GM19324 (cell line): ENCODE measurements around the gene PPP1R36.
A peak's percentile ranks its signal among the peaks of the same experiment; 100 is the strongest.

ENCODE experiments used
- ATAC-seq: cut with Tn5 transposase; IDR thresholded peaks from one replicate; pipeline ENCODE4 v1.9.1; 2021; ENCODE audit warnings: mild to moderate bottlenecking, moderate library complexity; ENCODE audit not compliant: unreplicated experiment, low FRiP score

Gene PPP1R36, protein sequence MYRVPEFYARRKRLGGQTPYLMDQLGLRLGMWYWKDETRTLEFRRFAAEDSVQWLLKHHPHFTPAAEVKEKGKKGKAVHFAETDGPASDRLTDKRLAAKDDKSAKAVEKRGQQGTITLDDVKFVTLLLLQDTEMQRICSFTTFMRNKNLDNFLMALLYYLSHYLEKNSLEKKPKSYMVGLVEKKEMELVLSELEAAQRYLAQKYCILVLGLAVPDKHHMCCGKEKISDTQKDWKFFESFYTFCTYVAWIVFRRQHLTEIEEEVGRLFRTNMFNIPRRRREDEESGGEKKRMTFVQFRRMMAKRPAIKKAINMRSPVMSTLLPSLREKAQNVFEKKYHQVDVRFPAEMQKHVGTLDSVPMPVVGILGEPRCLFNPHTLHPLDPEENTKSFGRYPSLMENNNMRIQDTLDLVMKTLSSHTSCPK

DNA sequence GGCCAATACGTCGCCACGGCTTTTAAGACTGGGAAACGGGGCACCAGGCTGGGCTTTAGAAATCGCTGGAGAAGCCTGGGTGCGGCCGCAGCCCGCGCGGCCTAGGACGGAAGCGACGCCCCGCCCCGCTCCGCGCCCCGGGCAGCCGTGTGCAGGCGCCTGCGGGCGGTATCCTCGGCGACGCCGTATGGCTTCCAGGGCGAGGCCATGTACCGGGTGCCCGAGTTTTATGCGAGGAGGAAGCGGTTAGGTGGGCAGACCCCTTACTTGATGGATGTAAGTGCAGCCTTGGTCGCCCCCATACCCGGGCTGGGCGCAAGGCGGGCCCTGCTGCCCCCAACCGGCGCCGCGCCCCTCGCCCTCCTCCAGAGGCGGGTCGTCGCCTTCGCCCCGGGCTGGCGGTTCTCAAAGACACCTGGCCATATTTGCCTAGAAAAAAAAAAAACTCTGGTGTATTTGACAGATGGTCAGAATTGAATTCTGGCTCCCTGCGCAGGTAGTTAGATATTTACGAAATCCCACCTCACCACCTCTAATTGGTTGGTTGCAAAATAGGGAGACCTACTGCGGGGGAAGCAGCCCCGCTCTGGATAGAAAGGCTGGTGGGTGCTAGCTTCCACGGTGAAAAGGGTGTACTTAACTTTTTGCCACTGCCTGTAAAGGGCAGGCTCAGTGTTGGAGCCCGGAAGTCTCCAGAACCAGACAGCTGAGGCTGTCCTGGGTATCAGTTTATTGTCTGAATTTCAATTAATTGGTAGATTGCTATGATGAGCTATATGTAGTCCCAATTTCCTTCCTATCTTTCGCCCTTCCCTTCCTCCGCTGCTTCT is at the start of gene PPP1R36:
TSS of gene PPP1R36 (plus strand) at position 171 of the 830 bp plus-strand sequence. CDS start at position 208, 37 bp downstream.
- ATAC-seq = no peak

DNA sequence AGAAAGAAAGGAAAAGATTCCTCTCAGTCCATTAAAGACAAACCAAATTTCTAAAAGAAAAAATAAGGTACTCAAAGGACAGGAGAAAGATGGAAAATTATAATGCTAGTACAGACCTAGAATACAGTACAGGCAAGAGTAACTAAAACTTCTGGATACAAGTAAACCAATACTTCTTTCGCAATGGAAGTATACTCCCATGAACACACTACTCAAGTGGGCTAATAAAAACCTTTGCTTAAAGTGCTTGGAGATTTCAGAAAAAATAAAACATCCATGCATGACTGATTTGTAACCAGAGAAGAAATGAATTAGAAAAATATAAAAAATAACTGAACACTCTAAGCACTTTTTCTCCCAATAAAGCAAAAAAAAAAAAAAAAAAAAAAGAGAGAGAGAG is 49.7 kb upstream of the PPP1R36 start:
- no peak for ATAC-seq

DNA sequence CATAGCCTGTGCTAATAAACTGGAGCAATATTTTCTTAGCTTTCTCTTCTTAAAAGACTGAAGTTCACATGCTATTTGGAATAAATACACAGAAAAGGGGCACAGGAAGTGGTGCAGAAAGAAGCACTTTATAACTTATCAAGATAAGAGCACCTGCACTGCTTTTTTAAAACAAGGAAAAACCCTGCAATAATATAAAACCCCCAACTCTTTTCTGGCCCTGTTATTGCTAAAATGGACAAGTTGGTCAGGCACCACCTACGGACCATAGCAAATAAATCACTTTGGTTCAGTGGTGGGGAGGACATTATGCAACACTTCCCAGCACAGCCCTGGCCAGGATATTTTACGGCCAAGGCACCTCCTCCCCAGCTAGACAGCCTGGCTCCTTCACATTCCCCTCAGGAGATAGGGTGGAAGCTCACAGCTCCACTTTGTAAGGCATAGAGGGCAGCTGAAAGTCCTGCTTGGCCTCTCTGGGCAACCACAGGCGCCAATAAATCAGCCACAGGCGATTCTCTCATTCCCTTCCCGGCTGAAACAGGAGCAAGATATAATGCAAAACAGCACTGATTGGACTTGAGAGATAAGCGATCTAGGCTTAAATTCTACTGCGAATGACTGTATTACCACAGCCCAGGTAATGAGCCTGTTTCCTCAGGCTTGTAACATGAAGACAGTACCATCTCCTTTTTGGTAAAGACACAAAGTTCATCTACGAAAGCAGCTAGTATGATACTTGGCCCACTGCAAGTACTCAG is 48.2 kb upstream of the PPP1R36 start:
- no peak for ATAC-seq

DNA sequence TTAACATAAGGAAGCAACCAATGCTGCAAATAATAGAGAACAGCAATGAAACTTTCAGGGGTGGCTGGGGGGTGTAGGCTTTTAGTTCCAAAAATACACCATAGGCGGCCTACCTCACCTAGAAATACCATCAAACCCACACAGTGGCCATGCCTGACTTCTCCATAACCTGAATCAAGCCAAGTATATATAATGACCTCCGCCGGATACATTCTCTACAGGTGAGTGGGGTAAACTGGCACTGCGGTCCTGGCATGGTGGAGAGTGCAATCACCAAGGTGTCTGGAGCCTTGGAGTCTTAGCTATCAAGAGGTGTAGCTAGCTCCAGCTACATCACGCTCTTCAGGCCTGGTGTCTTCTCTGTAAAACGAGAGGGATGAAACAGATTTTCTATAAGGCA is 47.3 kb upstream of the PPP1R36 start:
- ATAC-seq = no peak

GRCh38 chr14:64502887-64503433 is 46.8 kb upstream of the PPP1R36 start:
- no peak for ATAC-seq

- peak; percentile 69 for ATAC-seq
These were observed 46.1 kb upstream of the PPP1R36 start, which contains the start of gene ZBTB25 for GRCh38 chr14:64503434-64504309. Gene ZBTB25 (minus strand): TSS chr14:64503838. CDS start chr14:64490533, 13,305 bp downstream.

- peak; percentile 27 for ATAC-seq
These were observed 45.4 kb upstream of the PPP1R36 start, which contains the start of gene ZBTB1 for GRCh38 chr14:64504310-64504896. Gene ZBTB1 (plus strand): TSS chr14:64504770. CDS start chr14:64521505, 16,735 bp downstream.

DNA sequence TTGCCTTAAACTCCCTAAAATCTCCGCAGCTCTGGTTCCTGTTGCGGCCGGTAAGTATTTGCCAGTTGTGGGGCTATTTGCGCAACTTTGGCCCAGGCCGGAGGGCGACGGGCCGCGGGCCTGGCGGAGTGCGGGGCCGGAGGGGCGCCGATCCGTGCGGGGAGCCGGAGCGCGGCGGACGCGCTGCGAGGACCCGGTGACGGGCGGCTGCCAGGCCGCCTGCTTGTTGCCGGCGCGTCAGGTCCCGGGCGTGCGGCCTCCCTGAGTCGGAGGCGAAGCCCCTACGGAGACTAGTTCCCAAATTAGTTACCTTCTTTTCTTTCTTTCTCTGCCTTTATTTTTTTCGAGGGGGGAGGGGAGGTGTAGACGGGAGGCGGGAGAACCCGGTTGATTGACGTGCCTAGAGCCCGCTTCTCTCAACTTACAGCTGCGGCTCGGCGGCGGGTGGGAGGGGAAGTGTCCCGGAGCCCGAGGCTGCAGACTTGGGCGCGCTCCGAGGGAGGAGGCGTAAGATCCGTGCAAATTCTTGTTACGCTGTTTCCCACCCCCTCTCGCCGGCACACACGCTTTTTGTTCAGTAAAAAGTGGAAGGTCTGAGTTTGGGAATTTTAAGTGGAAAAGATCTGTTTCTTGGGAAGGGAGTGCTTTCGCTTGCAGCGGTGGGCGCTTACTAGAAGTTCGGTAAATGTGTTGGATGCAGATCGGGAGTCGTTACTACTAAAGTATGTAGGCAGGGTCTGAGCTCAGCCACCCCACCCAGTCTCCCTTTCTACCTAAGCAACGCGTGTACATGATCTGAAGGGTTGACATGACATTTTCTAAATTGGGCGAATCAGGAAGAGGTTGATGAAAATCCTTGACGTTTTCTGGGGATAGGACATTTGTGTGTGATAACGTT is 44.6 kb upstream of the PPP1R36 start:
- ATAC-seq = peak; percentile 29

GRCh38 chr14:64506721-64507120 is 43.0 kb upstream of the PPP1R36 start:
- ATAC-seq = no peak

GRCh38 chr14:64507376-64508156 is 42.2 kb upstream of the PPP1R36 start:
- ATAC-seq = no peak

DNA sequence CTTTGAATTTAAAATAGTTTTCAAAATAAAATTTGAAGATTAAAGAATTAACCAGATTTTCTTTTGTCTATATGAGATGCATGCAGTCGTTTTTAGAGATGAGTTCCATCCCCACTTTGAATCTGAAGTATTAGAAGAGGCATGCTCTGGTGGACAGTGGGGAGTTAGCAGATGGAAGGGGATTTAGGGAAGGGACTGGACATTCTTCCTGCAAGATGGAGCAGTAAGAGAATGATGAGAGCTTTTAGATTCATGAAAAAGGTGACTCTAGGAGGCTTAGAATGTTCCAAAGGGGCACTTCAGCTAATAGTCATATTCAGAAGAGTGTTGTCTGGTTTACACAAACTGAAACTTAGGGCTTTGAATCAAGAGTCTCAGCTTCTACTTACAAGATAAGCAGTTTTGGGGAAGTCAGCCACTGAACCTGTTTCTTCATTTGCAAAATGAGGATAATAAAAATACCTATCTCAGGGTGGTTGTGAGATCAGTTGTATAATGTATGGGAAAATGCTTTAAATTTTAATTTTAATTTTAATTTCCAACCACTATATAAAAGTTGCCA is 41.5 kb upstream of the PPP1R36 start:
- no peak for ATAC-seq

DNA sequence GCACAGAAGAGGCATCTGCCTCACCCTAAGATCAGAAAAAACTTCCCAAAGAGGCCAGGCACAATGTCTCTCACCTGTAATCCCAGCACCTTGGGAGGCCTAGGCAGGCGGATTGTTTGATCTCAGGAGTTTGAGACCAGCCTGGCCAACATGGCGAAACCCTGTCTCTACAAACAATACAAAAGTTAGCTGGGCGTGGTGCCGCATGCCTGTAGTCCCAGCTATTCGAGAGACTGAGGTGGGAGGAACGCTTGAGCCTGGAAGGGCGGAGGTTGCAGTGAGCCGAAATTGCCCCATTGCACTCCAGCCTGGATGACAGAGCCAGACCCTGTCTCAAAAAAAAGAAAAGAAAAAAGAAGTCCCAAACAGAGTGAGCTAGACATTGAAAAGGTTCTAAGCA is 40.7 kb upstream of the PPP1R36 start:
- no peak for ATAC-seq

GRCh38 chr14:64510825-64511671 is 38.7 kb upstream of the PPP1R36 start:
- ATAC-seq = no peak

DNA sequence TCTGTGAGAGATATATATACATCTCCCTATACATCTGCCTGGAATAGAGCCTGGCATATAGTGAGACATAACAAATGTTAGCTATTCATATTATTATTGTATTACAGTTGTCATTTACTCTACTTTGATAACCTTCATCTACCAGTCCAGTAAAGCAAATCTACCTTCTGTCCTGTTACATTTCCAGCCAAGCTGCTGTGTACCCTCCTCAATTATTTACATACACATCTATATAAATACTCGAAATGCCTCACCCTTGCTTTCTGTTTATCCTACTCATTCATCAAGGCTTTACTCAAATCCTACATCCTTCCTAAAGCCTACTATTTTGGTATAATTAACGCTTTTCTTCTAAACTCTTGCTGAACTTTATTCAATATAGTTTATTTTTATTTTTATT is 36.5 kb upstream of the PPP1R36 start:
- no peak for ATAC-seq

DNA sequence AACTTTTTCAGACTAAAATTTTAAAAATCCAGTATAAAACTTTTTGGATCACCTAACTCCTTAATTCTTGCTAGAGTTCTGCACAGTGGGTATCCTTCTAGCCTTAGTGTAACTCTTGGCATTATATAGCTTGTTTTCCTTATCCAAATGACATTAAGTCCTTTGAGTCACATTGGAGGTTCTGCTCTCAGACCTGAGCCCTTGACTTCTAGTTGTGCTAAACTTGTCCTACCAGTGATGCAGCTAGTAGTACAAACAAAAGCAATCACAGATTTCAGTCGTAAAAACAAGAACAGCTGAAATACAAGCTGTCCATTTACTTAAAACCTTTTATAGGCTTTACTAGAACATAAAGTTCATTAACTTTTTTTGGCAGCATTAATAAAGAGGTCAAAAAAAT is 34.7 kb upstream of the PPP1R36 start:
- no peak for ATAC-seq

DNA sequence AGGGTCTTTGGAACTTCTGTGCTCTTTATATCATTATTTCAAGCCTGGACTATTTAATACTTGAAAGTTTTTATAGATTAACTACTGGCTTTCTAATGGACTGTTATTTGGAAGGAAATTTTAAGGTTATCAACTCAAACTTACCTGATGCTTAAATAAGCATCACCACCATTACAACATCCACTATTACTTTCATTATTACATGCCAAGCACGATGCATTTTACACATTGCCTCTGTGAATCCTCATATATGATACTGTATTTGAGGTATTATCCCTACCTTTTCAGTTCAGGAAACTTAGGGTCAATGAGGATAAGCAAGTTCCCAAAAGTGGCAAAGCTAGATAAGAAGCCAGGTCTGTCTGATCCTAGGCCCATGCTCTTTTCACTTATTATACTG is 32.8 kb upstream of the PPP1R36 start:
- ATAC-seq = no peak
